GM18502 (cell line): ENCODE data around the gene C3orf49.

Experiments
- ATAC-seq: cut with Tn5 transposase; IDR thresholded peaks from one replicate; pipeline ENCODE4 v1.9.1; 2021; ENCODE audit warnings: mild to moderate bottlenecking; ENCODE audit not compliant: unreplicated experiment, poor library complexity

The C3orf49 gene, protein sequence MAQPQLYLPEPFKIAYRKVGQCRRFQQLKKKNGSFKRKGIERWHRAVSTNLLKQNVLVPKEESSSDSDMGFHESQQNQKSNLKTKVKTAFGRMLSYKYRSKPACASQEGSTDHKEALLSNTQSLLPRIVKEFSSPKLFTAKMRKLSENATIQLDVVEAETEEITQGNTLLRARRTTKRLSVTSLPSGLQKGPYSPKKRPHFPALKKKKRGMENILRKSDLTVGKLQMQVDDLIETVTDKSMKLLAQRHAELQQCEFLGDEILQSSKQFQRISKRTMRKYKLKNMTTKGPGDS

DNA sequence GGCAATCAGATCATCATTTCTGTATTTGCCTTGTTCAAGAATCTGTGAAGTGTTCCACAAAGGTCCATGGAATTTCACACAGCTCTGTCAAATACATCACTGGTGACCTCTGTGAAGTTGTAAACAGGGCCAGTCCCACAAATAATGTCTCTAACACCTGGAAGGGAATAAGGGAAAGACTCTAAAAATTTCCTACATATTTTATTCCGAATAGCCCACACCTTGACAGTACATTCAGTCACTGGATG lies at the start of gene C3orf49:
TSS of gene C3orf49 (plus strand) at position 149 of the 248 bp plus-strand sequence. CDS start 173 bp downstream, outside the sequence.
- no peak for ATAC-seq

DNA sequence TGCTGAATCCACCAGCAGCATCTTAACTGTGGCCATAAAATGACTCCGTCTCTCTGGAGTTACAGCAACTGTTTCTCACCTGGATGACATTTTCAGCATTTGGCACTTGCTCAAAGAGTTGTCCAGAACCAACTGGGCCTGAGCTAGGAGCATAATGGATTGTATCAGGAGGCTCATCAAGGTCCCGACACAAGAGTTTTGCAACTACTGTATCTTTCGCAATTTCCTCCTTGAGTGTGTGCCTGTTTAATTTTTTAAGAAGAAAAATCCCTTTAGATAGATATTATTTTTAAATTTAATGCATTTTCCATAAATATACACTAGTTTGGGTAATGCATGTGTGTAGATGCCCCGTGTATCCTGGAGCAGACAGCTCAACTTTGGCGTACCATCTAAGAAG lies 44.3 kb upstream of the C3orf49 start:
- no peak for ATAC-seq

DNA sequence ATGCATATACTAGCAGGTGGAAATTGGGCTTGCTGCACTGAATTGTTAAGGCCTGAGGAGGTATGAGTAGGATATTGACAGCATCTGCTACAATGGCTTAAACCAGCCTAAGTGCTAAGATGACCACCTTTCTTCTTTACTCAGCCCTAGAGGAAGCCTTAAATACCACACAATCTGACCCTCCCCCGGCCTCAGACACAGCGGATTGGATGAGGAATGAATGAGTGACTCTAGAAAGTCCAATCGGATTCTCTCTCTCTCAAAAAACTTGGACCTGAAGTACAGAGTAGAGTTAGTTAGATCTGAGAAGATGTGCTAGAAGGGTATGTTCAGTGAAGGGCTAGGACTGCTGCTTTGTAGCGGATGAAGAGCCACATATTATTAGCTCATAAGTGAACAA lies 39.9 kb upstream of the C3orf49 start:
- ATAC-seq: no peak

DNA sequence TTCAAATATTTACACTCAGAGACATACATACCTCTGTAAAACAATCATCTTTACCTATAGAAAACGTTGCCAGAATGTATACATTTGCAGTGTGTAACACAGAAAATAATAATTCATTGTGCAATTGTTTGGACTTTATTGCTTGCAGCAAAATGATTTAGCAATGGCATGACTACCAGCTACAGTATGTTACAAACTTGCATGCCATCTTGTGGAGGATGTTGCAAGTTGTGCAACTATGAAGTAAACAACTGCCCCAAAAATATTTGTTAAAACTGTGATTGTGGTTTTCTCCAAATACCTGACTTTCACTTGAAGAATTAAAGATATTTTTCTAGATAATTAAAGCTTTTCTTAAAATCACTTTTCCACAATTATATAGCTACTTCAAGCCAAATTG lies 27.1 kb upstream of the C3orf49 start:
- ATAC-seq: no peak

DNA sequence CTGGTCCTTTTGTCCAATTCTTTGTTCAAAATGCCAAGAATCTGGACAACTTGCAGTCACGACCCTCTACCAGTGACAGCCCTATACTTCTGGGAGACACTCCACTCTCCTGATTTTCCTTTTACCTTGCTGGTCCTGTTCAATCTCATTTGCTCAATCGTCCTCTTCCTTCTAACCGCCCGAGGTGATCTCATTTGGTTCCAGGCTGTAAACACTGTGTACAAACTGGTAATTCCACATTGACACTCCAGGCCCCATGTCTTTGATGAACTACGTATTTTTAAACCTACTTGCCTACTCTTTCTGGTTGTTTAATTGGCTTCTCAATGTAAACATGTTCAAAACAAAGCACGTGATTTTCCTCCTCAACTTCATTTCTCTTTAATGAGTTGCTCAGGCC lies 23.7 kb upstream of the C3orf49 start:
- no peak for ATAC-seq

DNA sequence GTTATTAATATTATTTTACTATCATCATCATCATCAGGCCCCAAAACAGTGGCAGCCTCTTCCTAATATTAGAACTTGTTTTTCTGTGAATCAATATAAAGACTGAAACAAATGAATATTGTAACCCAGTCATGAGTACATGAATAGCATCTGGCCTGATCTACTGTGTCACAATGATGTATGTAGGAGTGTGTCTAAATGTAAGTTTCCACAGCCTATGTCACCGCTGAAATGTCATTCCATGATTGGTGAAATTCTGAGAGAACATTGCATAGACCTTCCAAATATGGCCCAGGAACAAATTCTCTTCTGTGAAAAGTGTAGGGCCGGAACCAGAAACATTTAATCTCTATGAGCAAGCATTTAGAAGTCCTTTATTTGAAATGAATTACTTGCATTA lies 20.6 kb upstream of the C3orf49 start:
- ATAC-seq: no peak

DNA sequence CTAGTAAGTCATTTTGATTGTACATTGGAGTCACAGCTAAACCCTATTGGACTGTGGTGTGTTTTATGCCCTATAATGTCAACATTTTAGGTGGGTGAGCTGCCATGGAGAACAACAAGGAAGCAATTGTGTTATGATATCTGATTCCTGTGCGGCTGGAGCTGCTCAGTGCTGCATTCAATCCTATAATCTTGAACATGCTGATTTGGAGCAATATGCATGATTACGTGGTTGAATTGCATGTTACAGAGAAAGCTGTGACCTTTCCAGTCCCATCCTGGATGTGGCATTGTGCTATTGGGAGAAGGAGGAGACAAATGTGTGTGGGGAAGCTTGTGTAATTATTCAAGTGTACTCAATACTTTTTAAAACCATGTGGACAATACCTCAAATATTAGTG lies 20.1 kb upstream of the C3orf49 start:
- no peak for ATAC-seq

DNA sequence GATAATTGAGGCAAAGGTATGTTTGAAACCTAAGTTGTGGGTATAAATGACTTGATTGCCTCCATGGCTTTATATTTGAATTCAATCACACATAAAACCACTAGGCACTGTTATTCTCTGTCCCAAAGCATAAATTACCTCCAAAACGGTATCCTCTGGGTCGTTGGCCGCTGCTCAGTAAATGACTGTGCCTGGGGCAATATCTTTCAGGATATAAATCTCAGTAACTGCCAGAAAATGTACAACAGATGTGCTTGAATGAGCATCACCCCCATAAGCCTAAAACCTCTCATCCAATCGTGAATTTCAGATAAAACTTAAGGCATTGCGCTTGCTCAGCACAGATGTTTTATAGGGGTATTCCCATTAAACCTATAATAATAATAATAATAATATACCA lies 19.0 kb upstream of the C3orf49 start:
- no peak for ATAC-seq

DNA sequence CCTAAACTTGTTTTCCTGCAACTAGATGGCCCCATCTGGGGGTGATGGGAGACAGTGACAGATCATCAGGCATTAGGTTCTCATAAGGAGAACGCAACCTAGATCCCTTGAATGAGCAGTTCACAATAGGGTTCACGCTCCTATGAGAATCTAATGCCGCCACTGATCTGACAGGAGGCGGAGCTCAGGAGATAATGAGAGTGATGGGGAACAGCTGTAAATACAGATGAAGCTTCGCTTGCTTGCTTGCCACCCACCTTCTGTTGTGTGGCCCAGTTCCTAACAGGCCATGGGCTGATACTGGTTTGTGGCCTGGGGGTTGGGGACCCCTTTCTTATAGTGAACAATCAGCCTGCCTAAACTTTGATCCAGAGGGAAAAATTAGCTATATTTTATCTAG lies 15.2 kb upstream of the C3orf49 start:
- ATAC-seq: no peak

DNA sequence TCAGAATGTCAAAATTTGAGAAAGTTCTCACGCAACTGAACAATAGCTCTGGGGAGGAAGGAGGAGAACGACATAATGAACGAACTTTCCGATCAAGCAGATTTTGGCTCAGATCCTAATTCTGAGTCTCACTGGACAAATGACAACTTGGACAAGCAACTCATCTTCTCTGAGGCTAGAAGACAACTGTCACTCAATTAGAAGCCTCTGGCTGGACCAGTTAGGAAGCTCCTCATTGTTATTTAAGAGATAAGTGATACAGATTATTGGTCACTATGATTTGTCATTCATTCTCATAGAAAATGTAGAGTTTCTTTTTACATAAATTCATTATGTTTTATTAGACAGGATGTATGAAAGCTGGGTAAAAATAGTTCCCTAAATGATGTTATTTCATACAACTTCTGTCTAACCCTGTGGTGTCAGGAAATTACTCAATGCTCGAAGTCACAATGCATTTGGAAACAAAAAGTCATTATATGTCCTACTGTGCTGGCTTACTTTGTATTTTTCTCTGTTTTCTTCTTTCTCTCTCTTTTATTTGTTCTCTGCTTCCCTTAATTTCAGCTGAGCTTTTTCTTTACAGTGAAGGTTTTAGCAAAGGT lies 11.0 kb upstream of the C3orf49 start:
- no peak for ATAC-seq

DNA sequence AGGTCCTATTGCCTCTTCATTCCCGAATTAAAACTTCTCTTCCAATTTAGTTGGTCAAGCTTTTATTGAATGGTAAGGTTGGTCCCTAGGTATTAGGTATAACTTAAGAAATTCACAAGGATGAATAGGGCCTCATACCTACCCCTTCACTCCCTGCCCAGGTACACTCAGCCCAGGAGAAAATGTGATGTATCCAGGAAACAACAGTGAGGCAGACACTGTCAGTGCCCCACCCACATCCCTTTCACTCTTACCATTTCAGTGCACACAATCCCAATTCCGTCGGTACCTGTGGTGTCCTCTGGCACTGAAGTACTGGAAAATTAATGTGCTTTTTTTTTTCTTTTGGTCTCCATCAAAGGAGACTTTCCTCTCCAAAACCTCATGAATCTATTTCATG lies 10.5 kb upstream of the C3orf49 start:
- ATAC-seq: no peak

DNA sequence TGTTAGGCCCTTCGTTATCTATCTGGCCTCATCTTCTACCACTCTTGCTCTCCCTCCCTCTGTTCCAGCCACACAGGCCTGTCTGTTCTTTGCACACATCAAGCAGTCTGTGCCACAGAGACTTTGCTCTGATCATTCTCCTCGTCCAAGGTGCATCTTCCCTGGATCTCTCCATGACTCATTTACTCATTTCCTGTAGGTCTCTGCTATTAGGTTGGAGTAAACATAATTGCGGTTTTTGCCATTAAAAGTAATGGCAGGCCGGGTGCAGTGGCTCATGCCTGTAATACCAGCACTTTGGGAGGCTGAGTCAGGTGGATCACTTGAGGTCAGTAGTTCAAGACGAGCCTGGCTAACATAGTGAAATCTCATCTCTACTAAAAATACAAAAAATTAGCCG lies 9.5 kb upstream of the C3orf49 start:
- ATAC-seq: no peak

DNA sequence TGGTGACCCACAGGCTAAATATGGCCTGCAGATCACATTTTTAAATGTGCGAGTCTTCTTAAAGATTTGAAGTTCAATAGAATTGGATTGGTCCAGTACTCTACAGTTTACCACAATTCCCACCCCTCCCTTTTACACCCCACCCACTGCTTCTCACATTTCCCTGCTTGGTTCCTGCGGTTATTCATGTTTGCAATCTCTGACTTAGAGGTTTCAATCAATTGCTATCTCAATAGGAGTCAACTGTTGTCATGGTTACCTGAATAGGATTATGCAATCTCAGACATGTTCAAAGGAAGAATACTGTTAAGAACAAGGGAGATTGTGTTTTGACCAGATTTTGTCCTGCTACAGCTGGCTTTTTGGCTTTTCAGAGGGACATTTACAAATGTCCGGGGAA lies 4.9 kb upstream of the C3orf49 start:
- ATAC-seq: no peak

DNA sequence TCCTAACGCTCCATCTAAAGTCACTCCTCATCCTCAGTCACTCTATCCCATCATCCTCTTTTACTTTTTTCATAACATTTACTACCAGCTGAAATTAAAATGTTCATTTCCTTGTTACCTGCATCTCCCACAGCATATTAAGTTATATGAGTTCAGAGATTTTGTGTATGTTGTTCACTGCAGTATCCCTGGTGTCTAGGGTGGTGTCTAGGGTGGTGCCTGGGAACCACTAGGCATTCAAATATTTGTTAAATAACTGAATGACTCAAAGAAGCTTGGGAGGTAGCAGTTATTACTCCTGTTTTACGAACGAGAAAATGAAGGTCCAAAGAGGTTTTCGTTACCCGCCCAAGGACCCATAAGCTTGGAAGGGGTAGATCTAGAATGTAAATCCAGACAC lies 1.9 kb upstream of the C3orf49 start:
- ATAC-seq: no peak

DNA sequence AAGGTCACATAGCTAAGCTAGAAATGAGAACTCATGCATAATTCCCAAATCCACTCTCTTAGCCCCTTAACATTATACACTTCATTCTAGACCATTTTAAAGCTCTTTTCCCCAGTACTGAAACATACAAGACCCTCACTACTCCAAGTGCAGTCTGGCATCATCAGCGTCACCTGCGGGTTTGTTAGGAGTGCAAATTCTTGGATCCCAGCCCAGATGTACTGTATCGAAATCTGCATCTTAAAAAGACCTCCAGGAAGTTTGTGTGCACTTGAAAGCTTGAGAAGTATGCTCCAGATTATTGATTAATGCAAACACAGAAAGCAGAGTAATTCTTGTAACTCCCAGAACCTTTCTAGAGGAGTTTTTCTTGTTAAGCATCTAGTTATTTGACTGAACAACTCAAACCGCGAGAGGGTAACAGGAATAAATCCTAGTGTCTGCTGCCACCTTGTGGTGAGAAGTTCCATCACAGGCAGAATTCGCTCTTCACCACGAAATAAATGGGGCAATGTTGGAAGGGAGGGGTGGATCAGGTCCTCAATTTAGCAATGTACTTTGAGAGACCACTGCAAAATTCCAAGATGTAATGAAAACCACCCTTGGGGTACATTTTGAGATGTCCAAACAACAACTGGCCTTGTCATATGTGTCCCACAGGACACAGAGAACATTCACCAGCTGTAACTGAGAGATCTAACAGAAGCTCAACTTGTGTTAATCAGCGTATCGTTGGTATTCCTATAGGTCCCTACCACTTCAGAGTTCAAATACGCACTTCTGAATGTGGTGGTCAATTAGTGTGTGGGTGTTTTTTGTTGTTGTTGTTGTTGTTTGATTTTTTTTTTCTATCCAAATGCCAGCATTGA lies 583 bp upstream of the C3orf49 start:
- ATAC-seq: peak; percentile 88

DNA sequence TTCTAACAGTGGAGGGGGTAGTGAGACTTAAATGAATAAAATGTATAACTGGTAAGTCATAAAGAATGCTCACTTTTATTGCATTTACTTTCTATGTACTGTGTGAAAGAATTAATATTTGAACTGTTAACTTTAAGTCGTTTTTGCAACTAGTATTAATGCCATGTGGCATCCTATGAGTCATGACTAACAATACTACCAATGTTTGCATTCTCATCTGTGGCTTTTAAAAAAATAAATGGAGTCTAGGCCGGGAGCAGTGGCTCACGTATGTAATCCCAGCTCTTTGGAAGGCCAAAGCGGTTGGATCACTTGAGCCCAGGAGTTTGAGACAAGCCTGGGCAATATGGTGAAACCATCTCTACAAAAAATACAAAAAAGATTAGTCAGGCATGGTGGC lies 5.2 kb downstream of the C3orf49 start:
- no peak for ATAC-seq

DNA sequence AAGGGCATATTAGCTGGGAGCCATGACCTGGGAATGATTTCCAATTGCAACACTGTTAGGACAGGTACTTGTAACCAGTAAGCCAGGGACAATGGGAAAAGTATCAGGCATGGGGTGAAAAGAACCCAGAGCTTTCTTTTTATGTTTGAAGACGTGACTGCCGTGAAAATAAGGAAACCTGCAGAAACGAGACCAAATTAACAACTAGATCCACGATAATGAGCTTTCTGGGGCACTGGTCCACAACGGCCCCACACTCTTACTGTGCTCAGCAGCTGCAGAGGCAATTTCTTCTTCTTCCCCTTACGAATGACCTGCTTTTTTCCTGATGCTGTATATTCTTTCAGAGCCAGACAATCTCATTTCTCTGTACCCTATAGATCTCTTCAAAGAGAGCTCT lies 11.4 kb downstream of the C3orf49 start:
- no peak for ATAC-seq

DNA sequence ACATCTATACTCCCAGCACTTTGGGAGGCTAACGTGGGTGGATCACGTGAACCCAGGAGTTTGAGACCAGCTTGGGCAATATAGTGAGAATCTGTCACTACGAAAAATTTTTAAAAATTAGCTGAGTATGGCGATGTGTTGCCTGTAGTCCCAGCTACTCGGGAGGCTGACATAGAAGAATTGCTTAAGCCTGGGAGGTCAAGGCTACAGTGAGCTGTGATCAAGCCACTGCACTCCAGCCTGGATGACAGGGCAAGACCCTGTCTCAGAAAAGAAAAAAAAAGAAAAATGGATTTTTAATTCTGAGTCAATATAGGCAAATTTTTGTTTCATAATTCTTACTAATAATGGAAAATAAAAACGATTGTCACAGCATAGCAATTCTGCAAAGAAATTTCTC lies 13.3 kb downstream of the C3orf49 start:
- ATAC-seq: no peak

DNA sequence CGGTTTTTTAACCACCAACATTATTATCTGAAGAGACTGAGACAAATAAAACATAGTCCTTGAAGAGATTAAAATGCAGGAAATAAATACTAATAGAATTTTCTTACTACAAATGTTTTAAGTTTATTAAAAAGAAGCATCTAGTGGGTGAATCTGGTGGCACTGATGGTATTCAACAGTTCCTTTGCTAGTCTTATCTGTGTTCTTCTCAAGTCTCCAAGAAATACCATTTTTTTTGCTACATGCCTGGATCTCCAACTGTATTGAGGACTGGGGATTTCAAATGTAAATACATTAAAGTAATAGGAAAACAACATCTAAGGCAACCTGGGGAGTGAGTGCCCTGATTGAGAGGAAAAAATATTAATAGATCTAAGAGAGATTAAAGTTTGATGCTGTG lies 22.6 kb downstream of the C3orf49 start:
- no peak for ATAC-seq

DNA sequence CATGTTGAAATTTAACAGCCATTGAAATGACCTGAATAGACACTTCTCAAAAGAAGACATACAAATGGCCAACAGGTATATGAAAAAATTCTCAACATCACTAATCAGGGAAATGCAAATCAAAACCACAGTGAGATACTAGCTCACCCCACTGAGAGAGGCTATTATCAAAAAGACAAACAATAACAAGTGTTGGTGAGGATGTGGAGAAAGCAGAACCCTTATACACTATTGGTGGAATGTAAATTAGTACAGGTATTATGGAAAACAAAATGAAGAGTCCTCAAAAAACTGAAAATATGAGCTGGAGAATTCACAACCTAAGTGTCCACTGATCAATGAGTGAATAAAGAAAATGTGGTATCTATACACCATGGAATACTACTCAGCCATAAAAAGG lies 23.0 kb downstream of the C3orf49 start:
- no peak for ATAC-seq

DNA sequence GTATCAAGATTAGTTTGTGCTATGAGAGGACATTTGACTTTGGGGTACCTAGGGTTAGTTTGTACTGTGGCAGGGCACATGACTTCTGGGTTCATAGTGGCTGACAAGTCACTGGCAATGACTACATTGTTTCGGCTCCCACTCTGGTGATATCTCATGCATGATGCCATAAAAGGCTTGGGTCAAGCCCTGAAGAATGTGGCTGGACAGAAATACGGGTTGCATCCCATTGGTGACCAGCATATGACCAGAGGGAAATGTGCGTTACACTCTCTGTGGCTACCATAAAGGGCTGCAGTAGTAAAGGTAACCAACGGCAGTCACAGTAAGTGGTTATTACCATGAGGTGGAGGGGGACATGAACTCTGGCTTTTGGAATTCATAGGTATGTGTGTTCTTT lies 26.1 kb downstream of the C3orf49 start:
- ATAC-seq: no peak
